Gastroesophageal sphincter (tissue), 3 donors: ENCODE measurements around the gene FCMR.

ENCODE experiments used
- EP300 ChIP-seq: sonication (generic); formaldehyde crosslinking; IDR thresholded peaks from one replicate; pipeline ENCODE4 v1.6.1; 2017; ENCODE audit warnings: antibody characterized with exemption, mild to moderate bottlenecking
- POLR2A ChIP-seq, 2 donors: fragments of 450-650 bp; IDR thresholded peaks; one replicate each; pipeline ENCODE4 v1.6.1; 2017; ENCODE audit warnings: antibody characterized with exemption in 2 of 2, mild to moderate bottlenecking in 2 of 2, moderate library complexity in 1 of 2
- TF ChIP-seq, protein P1 (sequence below), 4 experiments: fragments of 200-600 bp in 2 of 4; fragments of 450-650 bp in 2 of 4; sonication (generic) in 1 of 4; IDR thresholded peaks; one replicate each; pipeline ENCODE4 v1.5.1; 2017 to 2019; ENCODE audit warnings: antibody characterized with exemption in 4 of 4, mild to moderate bottlenecking in 2 of 4, moderate library complexity in 2 of 4

DNA sequence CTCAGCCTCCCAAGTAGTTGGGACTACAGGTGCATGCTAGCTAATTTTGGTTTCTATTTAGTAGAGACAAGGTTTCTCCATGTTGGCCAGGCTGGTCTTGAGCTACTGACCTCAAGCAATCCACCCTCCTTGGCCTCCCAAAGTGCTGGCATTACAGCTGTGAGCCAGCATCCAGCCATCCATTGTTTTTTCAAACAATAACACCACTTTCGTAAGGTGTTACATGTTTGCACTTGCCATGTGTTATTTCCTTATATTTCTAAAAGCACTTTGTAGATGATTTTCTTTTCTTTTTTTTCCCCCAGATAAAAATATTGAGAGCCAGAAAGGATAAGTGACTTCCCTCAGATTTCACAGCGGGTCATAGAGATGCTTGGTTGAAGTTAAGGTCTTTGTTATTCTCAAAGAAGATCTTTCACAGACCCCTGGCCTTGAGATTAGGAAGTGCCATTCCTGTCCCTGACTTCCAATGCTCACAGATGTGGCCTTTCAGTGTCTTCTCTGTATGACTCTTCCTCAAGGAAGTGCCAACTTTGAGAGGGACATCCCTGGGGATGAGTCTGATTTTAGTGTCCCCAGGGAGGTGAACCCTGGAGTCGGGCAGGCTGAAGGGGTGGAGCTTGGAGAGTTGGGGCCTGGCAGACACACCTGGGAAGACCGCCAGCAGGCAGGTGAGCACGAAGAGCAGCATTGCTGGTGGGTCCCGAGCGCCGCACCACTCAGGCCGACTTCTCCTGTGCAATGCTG, 18.3 kb upstream of the FCMR start:
- TF ChIP-seq POLR2A (IDR thresholded peaks at IDR 0.05): no peak
- TF ChIP-seq, protein P1, sequence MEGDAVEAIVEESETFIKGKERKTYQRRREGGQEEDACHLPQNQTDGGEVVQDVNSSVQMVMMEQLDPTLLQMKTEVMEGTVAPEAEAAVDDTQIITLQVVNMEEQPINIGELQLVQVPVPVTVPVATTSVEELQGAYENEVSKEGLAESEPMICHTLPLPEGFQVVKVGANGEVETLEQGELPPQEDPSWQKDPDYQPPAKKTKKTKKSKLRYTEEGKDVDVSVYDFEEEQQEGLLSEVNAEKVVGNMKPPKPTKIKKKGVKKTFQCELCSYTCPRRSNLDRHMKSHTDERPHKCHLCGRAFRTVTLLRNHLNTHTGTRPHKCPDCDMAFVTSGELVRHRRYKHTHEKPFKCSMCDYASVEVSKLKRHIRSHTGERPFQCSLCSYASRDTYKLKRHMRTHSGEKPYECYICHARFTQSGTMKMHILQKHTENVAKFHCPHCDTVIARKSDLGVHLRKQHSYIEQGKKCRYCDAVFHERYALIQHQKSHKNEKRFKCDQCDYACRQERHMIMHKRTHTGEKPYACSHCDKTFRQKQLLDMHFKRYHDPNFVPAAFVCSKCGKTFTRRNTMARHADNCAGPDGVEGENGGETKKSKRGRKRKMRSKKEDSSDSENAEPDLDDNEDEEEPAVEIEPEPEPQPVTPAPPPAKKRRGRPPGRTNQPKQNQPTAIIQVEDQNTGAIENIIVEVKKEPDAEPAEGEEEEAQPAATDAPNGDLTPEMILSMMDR (IDR thresholded peaks at IDR 0.05): no peak
- no peak for TF ChIP-seq EP300
